KG1 (cell line): ENCODE results near the gene MRPS10.
"Not testable (repeated sequence)": the region's sequence is repeated elsewhere in the genome, so short reads cannot be mapped to it uniquely, and the experiment has no call there.

Source experiments
- DNase-seq: peaks from one replicate; lab custom pipeline; 2025; lab: John Stamatoyannopoulos, UW

The MRPS10 gene

DNA sequence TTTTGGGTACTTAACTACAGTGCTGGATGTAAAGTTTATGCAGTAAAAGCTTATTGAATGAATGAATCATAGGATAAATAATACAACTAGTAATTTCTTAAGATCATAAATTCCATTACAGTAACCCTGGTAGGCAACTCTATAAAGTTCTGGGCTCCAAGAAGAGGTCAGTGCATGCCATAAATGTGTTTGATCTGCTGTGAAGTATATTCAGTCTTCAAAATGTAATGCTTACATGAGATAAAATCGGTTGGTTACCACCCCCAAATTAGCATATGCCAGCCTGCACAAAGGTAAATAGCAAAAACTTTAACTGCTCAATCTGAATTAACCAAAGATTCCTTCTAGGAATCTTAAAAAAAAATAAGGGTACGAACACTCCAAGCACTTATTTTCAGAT, 10.1 kb downstream of the MRPS10 start:
- DNase-seq: not testable (repeated sequence)

DNA sequence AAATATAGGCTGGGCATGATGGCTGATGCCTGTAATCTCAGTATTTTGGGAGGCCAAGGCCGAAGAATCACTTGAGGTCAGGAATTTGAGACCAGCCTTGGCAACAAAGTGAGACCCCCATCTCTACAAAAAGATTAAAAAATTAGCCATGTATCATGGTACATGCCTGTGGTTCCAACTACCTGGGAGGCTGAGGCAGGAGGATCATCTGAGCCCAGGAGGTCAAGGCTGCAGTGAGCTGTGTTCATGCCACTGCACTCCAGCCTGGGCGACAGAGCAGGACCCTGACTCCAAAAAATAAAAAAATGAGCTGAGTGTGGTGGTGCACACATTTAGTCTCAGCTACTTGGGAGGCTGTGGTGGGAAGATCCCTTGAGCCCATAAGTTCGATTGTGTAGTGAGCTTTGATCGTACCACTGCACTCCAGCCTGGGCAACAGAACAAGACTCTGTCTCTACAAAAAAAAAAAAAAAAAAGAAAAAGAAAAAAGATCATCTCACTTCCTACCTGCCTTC, 12.8 kb downstream of the MRPS10 start:
- no peak for DNase-seq

DNA sequence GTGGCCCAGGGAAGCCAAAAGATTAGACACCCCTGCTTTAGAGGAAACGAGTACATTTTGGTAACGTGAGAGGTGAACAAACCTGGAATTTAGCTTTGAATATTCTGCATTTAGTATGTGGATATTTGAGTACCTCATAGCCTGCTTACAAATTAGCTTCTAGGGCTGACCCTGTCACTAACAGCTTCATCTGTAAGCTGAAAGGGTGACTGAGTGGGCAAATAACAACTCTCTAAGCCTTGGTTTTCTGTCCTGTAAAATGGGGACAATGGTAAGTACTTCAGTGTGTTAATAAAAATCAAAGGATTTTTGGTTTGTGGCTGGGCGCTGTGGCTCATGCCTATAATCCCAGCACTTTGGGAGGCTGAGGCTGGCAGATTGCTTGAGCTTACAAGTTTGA, 14.5 kb downstream of the MRPS10 start:
- no peak for DNase-seq

DNA sequence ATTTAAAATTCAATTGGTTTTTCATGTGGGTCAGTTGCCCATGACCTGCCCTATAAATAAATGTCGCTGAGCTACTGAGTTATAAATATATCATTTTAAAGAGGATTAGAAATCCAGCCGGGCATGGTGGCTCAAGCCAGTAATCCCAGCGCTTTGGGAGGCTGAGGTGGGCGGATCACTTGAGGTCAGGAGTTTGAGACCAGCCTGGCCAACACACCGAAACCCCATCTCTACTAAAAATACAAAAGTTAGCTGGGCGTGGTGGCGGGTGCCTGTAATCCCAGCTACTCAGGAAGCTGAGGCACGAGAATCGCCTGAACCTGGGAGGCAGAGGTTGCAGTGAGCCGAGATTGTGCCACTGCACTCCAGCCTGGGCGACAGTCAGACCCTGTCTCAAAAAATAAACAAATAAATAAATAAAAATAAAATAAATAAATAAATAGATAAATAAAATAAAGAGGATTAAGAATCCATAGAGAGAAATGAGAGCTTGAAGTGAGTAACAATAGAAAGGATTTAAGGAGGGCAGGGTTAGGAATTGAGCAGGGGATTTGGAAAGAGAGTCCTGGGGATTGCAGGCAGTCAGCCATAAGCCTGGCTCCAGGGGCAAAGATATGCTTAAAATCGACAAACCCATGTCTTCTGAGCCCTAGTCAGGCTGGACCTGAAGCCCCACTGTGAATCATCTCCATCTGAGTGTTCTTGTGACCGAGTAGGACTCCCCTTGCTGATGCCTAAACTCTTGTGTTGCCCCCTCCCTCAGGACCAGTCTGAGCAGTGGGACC, 15.3 kb downstream of the MRPS10 start:
- not testable (repeated sequence) for DNase-seq

DNA sequence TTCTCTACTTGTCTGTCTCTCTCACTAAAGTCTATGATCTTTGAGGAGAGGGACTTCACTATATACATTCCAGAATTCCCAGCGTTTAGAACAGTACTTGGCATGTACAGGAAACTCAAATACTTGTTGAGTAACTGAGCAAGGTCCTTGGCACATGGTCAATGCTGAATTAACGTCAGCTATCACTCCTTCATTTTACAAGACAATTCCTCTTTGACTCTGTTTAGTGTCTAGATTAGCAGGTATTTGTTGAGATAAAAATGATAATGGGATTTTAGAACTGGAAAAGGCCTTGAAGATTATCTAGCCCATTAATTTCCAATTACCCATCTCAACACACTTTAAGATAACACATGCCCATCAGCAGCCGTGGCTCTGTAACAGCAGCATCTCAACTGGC, 16.3 kb downstream of the MRPS10 start:
- DNase-seq: no peak

DNA sequence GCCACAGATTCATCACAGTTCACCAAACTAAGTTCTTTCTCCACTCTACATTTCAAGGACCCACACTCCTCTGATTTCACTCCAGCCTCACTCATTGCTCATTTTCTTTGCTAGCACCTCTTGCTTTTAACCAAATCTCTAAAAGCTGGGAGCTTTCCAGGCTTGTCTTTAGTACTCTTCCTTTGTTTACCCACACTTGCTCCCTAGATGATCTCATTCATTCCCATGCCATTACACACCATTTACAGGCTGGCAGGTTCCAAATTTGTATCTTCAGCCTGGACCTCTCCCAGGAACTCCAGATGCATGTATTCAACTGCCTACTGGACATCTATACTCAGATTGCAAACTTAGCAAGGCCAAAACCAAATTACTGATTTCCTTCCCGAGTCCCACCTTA, 17.6 kb downstream of the MRPS10 start:
- no peak for DNase-seq

DNA sequence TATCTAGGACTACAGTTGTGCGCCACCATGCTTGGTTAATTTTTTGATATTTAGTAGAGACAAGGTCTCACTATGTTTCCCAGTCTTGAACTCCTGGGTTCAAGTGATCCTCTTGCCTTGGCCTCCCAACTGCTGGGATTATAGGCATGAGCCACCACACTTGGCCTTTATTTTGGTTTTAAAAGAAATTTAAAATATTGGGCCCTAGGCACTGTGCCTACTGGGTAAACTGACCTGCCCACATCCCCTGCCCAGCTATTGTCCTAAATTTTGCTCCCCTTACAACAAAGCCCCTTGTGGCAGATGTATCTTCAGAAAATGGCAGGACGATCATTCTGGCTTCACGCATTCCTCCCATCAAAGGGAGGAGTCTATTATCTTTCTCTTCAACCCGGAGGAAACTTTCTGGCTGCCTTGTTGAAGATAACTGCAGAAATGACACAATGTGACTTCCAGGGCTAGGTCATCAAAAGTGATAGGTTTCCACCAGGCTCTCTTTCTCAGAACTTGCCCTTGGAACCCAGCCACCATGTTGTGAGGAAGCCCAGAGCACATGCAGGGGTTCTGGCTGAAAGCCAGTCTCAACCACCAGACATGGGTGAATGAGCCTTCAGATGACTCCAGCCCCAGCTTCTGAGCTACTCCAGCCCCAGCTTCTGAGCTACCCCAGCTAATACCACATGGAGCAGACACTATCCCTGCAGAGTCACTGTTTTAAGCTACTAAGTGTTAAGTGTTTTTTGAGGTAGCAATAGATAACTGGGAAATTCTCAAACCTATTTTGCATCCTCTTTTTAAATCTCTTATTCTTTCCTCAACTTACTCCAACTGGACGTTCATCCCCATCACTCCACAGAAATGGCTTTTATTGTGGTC, 18.3 kb downstream of the MRPS10 start:
- no peak for DNase-seq

DNA sequence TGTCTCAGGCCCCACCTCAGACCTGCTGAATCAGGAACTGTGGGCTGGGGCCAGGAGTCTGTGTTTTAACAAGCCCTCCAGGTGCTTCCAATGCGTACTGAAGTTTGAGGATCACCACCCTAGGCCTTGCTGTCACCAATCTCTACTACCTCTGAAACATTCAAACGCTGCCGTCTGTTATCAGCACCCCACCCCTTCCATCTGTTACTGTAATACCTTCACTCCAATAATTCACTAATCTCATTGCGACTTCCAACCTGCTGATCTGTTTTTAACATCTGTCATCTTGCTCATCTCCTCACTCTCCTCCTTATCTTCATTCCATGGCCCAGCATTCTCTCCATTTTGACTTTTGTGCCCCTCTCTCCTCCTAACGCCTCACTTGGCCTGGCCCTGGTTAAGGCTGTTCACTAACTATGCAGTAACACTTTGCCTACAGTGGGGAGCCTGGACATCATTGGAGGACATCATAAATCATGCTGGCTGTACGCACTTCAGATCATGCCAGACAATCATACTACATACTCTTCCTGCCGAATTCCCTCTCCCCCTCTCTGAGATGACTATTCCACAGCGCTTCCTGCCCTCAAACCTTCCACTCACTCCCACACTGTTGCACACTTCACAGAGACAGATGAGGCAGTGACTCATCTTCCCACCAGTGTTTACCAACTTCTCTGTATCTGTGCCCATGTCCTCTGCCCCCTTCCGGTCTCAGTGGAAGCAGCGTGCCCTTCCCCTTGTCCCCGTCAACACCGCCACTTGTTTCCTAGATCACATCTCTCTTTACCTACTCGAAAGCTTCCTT, 19.9 kb downstream of the MRPS10 start:
- DNase-seq: no peak

DNA sequence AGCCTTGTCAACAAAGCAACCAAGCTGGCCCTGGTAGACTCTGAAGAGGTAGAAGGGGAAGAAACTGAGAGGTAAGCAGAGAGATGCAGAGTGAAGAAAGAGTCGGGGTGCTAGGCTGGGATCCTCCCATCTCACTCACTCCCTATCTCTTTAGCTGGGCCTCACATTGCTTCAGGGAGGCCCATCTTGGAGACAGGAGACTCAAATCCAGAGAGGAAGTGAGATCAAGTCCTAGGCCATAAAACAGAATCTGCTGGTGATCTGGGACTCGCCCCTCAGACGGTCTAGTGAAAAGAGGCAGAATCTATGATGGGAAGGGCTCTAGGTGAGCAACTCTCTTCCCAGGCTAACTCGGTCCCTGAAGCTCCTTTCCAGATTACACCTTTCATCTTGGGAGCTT, 22.2 kb downstream of the MRPS10 start:
- DNase-seq: no peak

DNA sequence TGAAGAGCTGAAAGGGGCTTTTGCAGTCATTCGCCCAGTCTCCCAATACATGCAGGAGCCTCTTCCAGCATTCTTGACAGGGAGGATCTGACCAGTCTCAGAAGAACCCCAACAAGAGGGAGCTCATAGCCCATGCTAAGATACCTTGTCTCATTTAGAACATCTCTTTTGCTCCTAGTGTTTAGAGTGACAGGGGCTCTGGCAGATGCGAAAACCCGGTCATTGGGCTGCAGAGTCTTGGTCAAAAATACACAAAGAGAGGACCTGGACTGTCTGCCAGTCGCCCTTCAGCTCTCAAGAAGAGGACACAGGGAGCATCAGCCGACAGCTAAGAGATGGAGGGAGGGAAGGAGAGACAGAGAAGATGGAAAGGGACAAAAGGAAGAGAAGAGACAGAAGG, 23.6 kb downstream of the MRPS10 start:
- no peak for DNase-seq

DNA sequence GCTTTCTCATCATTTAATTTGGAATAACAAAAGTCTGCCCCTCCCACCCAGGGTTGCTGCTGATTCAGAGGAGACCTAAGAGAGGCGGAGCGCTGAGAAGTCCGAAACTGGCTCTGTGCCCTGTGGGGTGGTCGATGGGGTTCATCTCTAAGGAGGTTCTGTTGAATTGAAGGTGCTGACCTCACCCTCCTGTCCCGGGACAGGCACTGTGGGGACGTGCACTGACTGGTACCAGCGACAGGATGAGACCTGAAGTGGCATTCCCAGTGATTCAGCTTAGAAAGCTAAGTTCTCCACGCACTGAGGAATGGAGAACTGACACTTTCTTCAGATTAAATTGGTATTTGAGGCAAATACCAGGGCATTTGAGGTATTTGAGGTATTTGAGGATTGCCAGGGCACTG, 24.2 kb downstream of the MRPS10 start:
- DNase-seq: no peak

DNA sequence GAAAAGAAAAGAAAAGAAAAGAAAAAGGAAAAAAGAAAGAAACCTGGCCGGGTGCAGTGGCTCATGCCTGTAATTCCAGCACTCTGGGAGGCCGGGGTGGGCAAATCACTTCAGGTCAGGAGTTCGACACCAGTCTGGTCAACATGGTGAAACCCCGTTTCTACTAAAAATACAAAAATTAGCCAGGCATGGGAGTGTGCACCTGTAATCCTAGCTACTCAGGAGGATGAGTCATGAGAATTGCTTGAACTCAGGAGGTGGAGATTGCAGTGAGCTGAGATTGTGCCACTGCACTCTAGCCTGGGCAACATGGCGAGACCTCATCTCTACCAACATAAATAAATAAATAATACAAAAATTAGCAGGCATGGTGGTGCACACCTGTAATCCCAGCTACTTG, 25.3 kb downstream of the MRPS10 start:
- not testable (repeated sequence) for DNase-seq

DNA sequence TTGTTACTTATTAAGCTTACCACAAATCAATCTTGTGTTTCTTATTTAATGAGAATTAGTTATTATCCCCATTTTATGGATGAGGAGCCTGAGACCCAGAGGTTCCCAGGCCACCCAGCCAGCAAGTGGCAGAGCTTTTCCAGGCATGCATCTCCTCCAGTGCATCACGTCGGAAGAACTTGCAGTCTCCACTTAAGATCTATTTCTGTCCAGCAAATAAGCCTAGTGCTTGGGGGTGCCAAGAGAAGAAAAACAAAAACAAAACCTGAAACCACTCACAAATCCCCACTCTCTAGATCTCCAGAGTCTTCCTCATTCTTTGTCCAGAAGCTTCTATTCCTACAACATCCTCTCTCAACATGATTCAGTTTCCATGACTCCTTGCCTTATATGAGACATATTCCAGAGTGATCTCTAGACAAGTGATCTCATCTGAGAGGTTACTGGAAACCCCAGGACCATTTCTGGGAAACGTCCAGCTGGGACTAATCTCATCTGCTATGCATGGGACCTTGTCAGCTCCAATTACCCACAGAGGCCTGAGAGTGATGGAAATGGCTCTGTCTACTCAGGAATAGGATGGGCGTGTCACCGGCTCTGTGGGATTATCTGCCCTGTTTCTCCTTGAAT, 27.0 kb downstream of the MRPS10 start:
- no peak for DNase-seq

DNA sequence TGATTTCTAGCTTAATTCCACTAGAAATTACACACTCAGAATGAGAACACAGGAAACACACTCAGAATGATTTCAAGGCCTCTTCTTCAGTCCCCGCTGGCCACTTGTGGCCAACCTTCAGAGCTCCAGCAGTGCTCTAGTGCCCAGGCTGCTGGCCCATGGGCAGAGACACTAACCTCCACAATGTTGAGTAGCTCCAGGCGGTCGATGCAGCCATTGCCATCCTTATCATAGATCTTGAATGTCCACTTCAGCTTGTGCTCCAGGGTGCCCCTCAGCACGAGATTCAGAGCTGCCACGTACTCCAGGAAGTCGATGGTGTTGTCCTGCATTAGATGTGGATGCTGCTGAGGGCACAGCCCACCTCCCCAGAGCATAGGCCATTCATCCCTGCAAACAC, 29.3 kb downstream of the MRPS10 start:
- DNase-seq: no peak

DNA sequence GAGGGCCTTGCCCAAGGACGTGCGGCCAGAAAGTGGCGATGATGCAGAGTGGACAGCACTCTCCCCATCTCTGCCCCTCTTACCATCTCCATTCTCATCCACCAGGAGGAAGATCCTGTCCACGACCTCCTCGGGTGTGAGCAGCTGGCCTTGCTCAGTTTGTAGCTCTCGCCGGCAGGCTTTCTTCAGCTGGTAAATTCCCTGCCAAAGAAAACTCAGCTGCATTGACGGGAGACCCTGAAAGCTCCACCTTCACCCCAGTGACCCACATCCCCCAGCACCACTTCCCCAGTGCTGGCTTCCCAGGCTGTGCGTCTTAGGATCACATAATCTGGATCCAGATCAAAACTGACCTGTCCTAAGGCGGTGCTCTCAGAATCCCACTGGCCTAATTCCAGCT, 32.1 kb downstream of the MRPS10 start:
- DNase-seq: no peak

DNA sequence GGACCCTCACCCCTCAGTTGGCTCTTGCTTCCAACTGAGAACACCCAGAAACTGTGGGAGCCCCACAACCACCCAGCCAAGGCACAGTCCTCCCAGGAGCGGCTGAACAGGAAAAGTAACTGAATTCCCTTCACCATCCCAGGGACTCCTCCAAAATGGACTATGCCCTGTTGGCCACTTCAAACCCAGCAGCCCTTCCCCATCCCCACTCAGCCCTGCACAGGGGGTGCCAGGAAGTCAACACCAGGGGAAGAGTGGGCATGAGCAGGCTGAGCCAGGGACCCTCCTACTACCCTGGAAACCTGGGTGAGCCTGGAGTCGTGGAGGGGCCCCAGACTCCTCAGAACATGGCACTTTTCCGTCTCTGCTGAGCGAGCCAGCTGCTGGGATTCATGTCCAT, 33.2 kb downstream of the MRPS10 start:
- no peak for DNase-seq

DNA sequence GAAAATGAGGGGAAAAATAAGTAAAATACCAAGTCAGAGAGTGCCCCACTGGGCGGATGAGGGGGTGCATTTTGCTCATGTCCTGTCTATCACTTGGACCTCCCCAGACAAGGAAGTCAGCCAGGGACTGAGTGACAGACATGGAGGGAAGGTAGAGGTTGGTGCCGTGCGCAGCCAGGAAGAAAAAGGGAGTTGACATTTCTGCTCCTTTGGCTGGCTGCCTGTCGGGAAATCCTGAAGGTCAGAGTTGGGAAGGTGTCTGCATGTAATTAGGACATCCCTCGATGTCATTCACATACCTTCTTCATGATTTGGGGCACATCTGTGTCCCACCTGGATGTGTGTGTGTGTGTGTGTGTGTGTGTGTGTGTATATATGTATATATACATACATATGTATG, 35.6 kb downstream of the MRPS10 start:
- DNase-seq: no peak

DNA sequence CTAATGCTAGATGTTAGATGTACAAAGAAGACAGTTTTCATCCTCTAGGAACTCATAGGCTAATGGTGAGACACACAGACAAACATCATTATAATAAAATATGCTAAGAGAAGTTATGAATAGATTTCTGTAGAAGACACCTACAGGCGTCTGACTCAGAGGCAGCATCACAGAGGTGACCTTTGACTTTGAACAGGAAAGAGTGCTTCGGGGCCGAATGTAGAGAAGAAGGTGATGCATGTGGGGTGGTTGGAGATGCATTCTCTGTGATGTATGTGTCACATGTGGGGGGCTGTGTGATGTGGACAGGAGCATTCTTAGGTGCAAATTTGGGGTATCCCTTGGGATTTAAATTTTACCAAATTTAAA, 37.7 kb downstream of the MRPS10 start:
- no peak for DNase-seq

DNA sequence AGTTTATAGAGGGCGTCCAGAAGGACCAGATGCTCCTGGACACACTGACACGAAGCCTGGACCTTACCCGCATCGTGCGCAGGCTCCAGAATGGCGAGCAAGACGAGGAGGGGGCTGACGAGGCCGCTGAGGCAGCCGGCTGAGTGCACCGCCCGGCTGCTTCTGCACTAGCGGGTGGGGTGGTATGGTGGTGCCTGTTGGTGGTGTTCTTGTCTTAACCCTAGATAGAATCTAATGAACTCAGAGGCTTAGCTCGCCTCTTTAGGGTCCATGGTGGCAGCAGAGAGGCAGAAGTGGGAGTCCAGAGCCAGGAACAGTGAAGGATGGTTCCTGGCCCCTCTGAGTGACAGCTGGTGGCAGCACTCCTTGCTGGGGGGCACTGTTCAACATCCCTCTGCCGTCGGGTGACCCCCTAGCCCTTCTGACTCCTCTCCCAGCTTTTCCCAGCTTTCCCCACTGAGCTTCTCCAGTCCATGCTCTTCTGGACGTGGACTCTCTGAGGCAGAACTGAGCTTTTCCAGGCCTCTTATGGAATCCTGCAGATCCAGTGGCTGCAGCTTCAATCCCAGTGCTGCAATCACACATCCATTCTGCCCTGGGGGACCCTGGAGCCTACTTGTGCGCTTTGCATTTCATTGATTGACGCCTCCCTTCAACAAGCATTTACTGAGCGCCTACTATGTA, 38.3 kb downstream of the MRPS10 start:
- no peak for DNase-seq

DNA sequence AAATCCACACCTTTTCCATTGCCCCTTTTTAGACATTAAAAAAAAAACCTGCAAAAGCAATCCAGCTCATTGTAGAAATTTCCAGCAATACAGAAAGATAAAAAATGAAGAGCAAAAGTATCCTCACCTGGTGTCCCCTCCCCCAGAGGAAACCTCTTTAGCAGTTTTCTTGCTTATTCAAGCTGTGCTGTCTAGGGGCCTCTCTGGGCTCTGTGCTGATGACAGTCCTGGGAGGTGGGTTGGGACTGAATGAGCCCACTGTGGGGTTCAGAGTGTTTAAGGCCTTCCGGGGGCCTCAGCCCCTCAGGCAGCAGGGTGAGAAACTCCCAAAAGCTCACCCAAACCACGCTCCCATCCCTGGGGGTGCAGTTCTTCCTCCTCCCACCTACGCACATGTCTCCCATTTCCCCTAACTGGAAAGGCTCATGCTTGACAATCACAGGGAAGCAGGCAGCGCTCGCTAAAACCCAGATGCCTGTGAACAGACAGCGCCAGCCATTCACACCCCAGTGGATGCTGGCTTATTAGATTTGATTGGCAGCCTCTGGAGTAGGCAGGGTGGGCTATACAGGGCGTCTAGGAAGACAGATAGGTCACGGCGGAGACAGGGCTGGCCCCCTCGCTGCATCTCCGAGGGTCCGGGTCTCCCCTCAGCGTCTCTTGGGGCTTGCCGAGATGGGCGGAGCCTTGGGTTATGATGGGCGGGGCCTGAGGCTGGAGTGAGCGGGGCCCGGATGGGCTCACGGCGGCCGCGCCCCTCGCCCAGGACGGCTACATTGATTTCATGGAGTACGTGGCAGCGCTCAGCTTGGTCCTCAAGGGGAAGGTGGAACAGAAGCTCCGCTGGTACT, 39.9 kb downstream of the MRPS10 start:
- DNase-seq: no peak
